Stomach (tissue), 4 donors: ENCODE results near the gene IFT74.

Experiments used
- EP300 ChIP-seq: sonication (generic); formaldehyde crosslinking; IDR thresholded peaks from one replicate; pipeline ENCODE4 v1.6.1; 2017; ENCODE audit warnings: antibody characterized with exemption
- POLR2AphosphoS5 ChIP-seq, 3 donors: sonication (generic); formaldehyde crosslinking; IDR thresholded peaks; one replicate each; pipeline ENCODE4 v1.6.1; 2016; ENCODE audit warnings: antibody characterized with exemption in 3 of 3
- TF ChIP-seq, protein P1 (sequence below), 7 experiments: fragments of 450-650 bp in 4 of 7; fragments of 200-600 bp in 3 of 7; sonication (generic) in 3 of 7; IDR thresholded peaks; one replicate each; pipeline ENCODE4 v1.5.1; 2016 to 2019; ENCODE audit warnings: antibody characterized with exemption in 7 of 7, control low read depth in 2 of 7, mild to moderate bottlenecking in 1 of 7

DNA sequence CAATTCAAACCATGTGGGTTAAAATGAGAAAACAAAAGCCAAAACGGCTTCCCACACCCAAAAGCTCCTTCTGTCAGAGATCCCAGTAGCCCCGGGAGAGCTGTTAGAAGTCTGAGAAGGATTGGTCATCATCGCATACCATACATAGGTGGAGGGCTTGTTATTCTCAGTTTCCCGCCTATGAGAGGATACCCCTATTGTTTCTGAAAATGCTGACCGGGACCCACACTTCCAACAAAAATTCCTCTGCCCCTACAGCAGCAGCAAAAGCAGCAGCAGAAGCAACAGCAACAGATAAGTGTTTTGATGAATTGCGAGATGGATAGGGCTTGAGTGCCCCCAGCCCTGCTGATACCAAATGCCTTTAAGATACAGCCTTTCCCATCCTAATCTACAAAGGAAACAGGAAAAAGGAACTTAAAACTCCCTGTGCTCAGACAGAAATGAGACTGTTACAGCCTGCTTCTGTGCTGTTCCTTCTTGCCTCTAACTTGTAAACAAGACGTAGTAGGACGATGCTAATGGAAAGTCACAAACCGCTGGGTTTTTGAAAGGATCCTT is 152.8 kb downstream of the IFT74 start, which contains the start of gene TEK:
- TF ChIP-seq EP300 (no peak), POLR2AphosphoS5 (IDR thresholded peaks at IDR 0.05) (no peak)
- TF ChIP-seq, protein P1, sequence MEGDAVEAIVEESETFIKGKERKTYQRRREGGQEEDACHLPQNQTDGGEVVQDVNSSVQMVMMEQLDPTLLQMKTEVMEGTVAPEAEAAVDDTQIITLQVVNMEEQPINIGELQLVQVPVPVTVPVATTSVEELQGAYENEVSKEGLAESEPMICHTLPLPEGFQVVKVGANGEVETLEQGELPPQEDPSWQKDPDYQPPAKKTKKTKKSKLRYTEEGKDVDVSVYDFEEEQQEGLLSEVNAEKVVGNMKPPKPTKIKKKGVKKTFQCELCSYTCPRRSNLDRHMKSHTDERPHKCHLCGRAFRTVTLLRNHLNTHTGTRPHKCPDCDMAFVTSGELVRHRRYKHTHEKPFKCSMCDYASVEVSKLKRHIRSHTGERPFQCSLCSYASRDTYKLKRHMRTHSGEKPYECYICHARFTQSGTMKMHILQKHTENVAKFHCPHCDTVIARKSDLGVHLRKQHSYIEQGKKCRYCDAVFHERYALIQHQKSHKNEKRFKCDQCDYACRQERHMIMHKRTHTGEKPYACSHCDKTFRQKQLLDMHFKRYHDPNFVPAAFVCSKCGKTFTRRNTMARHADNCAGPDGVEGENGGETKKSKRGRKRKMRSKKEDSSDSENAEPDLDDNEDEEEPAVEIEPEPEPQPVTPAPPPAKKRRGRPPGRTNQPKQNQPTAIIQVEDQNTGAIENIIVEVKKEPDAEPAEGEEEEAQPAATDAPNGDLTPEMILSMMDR (IDR thresholded peaks at IDR 0.05), result no peak
